ENCODE data around the gene RNF223.
"Not testable (repeated sequence)": the region's sequence is repeated elsewhere in the genome, so short reads cannot be mapped to it uniquely, and the experiment has no call there.

RNF223 gene

GRCh38 chr1:1085911-1086841, 12.1 kb upstream of the RNF223 start:
- DNase-seq: no peak

- DNase-seq: no peak
These were observed 11.2 kb upstream of the RNF223 start for GRCh38 chr1:1085171-1085841.

GRCh38 chr1:1084372-1085170, 10.5 kb upstream of the RNF223 start:
- DNase-seq: no peak

- DNase-seq: no peak
These were observed 9.6 kb upstream of the RNF223 start for GRCh38 chr1:1083416-1084371.

- no peak for DNase-seq
These were observed 8.8 kb upstream of the RNF223 start for GRCh38 chr1:1082776-1083415.

- DNase-seq: no peak
These were observed 8.2 kb upstream of the RNF223 start for GRCh38 chr1:1082239-1082775.

- no peak for DNase-seq
These were observed 7.5 kb upstream of the RNF223 start for GRCh38 chr1:1081311-1082238.

GRCh38 chr1:1080951-1081310, 6.8 kb upstream of the RNF223 start:
- no peak for DNase-seq

GRCh38 chr1:1080122-1080757, 6.1 kb upstream of the RNF223 start:
- DNase-seq: peak; percentile 40

GRCh38 chr1:1079408-1080121, 5.5 kb upstream of the RNF223 start:
- DNase-seq: peak; percentile 48

GRCh38 chr1:1077396-1077795, 3.3 kb upstream of the RNF223 start:
- DNase-seq: not testable (repeated sequence)

GRCh38 chr1:1075148-1075935, 1.2 kb upstream of the RNF223 start:
- no peak for DNase-seq

- no peak for DNase-seq
These were observed 583 bp upstream of the RNF223 start for GRCh38 chr1:1074631-1075147.

GRCh38 chr1:1072849-1073742, 1.0 kb downstream of the RNF223 start:
- DNase-seq: no peak

- DNase-seq: no peak
These were observed 1.7 kb downstream of the RNF223 start for GRCh38 chr1:1072299-1072848.

- no peak for DNase-seq
These were observed 2.4 kb downstream of the RNF223 start for GRCh38 chr1:1071486-1072298.
